Colon (tissue), 2 donors: ENCODE measurements around the gene FRMPD4.
A peak's percentile ranks its signal among the peaks of the same experiment; 100 is the strongest.

Experiments used
- FAIRE-seq: peaks from 2 replicates; lab custom pipeline; 2012; peaks lifted over from hg19 to GRCh38; lab: Jason Lieb, UNC
- donor health status: control.
- donor health status: control.

FRMPD4 gene

DNA sequence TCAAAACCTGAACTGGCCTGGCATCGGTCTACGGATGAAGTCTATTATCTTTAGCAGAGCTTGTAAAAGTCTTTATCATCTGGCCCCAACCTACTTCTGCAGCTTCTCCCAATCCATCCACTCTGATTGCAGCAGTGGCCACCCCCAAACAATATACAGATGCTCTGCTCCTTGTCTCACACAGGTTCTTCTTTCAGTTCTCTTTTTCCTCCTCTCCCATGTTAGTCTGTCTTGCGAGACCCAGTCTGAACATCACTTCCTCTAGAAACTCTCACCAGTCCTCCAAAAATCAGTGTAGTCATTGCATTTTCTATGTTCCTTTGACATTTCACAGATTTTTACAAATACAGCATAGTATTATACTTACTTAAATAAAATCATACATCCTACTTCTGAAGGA, 163.0 kb downstream of the FRMPD4 start:
- FAIRE-seq: no peak

DNA sequence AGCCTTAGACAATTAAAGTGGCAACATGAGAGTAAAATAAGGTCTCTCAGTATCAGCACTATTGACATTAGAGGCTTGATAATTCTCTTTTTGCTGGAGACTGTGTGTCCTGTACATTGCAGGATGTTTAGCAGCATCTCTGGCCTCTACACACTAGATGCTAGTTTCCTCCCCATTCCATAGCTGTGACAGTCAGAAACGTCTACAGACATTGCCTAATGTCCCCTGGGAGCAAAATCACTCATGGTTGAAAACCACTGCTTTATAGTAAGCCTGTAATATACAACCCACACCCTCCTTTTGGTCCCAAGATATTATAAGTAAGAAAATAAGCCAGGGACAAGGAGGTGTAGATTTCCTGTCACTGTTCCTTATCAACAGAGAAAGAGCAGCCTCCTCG, 166.0 kb downstream of the FRMPD4 start:
- FAIRE-seq: no peak

- no peak for FAIRE-seq
These were observed 169.7 kb downstream of the FRMPD4 start for GRCh38 chrX:12307961-12308360.

DNA sequence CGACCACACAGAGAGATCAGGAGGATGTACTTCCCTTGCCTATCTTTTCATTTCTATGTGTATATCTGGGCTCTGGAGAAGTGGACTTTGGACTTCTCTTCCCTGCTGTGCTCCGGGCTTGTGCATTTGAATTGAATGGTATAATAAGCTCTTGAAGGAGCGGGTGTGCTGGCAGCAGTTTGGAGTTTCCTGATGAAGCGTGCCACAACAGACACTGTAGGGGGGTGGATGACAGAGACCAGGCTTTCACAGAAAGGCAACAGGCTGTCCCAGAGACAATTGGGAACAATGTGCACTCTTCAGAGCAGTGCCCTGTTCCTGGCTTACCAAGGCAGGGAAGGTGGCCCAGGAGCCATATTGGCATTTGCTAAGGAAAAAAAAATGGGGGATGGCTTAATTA, 170.1 kb downstream of the FRMPD4 start:
- no peak for FAIRE-seq

DNA sequence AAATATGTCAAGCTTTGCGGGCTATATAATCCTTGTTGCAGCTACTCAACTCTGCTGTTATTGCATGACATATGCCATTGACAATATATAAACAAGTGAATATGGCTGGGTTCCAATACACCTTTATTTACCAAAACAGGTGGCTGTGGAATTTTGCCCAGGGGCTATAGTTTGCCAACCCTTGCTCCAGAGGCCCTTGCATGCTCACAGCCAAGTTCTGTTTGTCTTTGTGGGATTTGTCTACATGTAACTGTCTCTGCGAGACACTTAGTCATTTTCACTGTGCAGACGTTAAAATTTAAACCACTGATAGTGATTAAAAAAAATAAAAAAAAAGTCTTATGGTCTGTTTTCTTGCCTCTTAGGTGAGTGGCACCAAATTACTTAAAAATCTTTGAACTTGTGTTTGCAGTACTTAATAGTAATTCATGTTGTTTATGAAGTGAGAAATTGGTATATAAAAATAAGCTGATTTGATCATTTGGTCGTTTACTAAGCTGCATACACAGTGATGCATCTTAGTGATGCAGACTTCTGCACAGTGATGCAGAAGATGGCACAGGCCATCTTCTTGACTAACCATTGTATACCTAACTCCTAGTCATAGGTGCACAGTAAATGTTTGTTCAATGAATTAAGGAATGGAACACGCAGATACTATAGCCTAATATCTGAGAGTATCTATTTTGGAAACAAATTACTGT, 170.9 kb downstream of the FRMPD4 start:
- FAIRE-seq: no peak

DNA sequence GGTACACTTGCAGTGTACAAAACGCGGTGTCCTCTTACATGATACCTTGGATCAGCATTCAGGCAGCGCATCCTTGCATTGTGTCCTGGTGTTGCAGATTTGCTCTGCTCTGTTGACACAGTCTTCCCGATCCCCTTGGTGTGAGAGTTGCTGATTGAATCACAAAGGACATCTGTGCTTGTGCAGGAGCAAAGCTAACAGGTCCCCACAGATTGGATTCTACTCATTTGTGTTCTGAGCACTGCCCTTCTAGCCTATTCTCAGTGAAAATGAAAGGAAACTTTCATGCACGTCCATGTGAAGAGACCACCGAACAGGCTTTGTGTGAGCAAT, 171.4 kb downstream of the FRMPD4 start:
- no peak for FAIRE-seq

DNA sequence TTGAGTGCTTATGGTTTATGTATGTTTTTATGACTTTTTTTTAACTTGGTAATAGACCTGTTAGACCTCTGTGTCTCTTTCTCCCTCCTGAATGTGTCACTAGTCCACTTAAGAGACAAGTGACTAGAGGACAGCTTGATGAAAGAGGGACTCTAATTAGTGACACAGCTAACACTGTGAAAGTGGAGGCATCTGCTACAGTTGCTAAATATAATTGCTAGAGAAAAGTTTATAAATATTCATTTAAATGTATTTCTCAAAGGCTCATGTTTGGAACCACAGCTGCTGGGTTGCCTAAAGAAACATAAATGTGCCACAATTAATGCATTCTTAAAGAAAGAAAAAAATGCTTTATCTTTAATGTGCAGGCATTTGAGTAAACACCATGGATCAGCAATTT, 176.4 kb downstream of the FRMPD4 start:
- no peak for FAIRE-seq

- no peak for FAIRE-seq
These were observed 177.3 kb downstream of the FRMPD4 start for GRCh38 chrX:12315526-12315925.

DNA sequence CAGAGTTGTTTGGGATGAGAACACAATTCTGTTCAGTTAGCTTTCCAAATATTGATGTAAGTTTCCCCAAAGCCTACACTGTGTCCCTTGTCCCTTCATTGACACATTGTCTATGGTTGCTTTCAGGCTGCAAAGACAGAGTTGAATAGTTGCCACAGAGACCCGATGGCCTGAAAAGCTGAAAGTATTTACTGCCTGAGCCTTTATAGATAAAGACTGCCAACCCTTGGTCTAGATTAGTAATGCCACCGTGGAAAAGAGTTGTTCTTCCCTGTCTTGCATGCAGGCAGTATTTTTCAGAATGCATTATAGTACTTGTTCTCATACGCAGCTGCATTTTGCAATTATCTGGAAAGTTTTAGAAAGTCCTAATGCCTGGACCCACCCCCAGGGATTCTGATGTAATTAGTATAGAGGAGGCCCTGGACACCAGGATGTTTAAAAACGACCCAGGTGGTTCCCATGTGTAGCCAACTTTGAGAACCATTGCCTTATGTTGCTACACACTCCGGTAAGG, 180.8 kb downstream of the FRMPD4 start:
- no peak for FAIRE-seq

- FAIRE-seq: no peak
These were observed 181.7 kb downstream of the FRMPD4 start for GRCh38 chrX:12319992-12320391.

DNA sequence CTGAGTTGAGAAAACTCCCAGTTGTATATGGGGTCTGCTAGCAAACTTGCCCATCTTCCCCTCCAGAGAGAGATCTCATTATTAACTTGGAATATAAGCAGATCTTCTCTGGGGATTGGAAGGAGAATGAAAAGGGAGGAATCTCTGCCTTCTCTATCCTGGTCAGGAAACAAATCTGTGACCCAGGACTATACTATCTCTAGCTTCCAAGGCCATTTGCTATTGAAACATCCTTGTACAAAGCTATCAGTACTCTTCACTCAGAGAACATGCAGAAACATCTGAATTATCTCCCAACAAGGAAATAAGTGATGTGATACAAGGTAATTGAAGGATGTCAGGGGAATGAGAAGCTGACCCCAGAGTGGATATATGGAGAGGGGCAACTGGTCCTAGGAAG, 183.8 kb downstream of the FRMPD4 start:
- no peak for FAIRE-seq

- FAIRE-seq: no peak
These were observed 186.9 kb downstream of the FRMPD4 start for GRCh38 chrX:12325171-12325570.

DNA sequence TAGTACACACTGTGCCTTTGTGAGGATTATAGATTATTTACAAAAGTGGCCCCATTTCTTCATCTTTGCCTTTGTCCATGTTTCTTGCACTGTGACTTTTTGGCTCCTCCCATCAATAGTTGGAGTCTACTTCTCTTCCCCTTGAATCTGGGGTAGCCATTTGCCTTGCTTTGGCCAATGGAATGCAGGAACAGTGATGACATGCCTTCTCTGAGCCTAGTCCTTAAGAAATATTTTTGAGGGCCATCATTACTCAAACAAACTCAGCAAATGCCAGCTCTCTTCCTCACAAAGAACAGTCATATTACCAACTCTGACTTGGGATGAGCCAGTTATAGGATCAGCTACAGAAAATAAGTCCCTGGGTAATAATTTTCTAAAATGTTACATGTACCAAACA, 189.6 kb downstream of the FRMPD4 start:
- no peak for FAIRE-seq

DNA sequence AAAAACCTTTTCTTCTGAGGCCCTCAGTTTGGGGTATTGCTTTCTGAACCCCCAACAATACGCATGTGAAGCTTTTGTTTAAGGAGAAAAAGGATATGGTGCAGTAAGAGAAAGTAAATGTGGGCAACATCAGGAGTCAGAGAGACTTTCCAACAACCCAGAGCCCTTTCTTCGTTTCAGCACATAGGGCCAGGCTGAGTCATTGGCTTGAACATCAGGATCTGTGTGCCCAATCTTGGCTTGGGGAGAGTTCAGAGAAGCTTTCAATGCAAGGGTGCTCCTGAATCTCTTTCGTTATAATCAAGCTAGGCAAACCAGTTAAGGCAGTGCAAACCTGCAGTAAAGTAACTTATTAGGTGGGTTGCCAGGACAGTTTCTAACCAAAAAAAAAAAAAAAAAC, 191.2 kb downstream of the FRMPD4 start:
- no peak for FAIRE-seq

DNA sequence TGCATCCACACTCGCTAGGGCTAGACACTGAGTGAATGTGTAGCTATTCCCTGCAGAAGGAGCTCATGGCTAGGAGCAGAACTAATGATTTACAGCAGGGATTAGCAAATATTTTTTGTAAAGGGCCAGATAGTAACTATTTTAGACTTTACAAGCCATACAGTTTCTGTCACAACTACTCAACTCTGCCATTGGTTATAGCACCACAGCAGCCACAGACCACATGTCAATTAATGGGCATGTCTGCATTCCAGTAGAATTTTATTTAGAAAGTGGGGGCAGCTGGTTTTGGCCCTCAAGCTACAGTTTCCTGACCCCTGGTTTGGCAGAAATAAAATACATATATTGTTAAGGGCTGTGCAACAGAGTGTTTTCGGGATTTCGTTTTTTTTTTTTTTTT, 192.6 kb downstream of the FRMPD4 start:
- no peak for FAIRE-seq

DNA sequence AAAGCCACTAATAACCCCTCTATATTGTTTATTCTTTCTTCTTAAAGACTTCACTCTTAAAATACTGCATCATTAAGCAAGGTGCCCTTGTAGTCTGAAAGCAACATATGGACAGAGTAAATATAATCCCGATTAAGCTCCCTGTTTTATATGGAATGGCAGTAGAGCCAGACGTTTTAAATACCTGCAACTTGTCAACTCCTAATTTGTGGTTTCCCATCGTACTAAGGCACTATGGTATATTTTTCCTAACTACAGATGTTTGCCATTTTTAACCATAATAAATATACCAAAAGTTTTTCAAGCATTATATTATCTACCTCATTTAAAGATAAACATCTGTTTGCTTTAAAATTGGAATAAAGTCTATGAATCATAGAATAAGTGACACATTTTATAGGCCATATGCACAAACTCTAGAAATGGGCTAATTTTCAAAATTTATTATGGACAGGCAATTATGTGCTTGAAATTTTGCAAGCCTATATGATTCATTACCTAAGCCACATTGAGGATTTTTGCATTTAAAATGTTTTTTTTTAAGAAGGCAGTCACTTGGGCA, 194.6 kb downstream of the FRMPD4 start:
- FAIRE-seq: peak; percentile 55

GRCh38 chrX:12339921-12340320, 201.6 kb downstream of the FRMPD4 start:
- no peak for FAIRE-seq

- no peak for FAIRE-seq
These were observed 206.7 kb downstream of the FRMPD4 start for GRCh38 chrX:12344954-12345353.

DNA sequence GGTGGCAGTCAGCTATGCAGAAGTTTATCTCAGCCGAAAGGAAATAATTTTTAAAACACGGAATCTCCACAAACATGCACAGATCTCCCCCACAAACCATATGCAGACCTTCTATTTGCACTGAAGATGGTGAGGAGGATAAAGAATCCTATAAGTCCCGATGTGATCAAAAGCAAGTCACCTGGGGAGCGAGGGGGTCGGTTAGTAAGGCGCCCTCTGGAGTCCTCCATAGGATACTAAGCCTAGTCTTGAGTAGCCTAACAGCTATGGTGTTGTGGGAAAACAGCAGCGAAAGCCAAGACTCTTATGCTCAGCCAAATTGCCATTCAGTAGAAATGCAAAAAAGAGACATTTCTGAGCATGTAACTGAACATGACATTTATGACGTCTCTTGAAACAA, 210.9 kb downstream of the FRMPD4 start:
- no peak for FAIRE-seq

GRCh38 chrX:12352922-12353321, 214.6 kb downstream of the FRMPD4 start:
- FAIRE-seq: no peak

DNA sequence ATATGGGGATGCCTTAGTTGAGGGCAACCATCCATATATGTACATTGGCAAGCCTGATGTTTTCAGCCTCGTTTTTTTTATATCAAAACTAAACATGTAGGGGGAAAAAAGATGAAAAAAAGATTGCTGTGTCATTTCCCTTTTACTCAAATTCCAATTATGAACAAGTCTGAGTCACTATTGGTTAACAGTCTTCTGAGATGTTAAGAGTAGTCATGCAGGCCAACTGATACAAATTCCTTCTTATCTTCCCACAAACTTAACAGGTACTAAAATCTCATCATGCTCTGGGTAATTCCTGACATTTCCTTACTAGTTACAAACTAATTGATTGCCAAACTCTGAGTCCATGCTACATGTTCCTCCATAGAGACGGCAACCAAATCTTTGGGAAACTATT, 222.1 kb downstream of the FRMPD4 start:
- FAIRE-seq: no peak

- no peak for FAIRE-seq
These were observed 222.8 kb downstream of the FRMPD4 start for GRCh38 chrX:12360986-12361598.

DNA sequence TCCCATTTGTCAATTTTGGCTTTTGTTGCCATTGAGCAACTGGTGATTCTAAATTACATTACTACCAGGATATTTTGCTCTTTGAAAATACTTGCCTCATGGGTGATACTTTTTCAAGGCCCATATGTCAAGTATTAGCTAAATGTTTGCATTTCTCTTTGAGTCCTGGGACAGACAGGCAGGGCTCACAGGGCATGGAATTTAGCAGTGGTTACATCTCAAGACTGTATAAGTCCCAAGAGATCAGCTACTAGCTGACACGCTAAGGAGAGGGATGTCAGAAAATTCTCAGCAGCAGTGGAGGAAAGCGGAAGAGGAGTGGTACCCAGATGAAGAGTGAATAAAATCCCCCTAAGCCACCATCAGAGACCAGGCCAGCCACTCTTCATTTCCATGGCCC, 224.9 kb downstream of the FRMPD4 start:
- no peak for FAIRE-seq

DNA sequence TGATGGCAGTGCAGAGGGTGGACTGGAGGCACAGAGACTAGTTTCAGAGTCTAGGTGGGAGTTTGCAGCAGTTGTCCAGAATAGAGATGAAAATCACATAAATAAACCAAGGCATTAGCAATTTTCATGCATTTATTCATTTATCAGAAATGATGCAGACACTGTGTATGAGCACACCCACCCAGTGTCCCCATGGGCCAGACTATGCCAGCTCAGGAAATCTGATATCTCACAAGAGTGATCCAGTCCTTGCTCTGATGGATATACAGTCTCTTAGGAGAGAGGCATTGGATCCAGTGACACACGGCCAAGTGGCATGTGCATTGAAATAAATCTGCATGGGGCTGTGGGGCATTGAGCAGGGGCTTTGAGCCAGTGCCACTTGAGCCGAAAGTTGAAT, 228.2 kb downstream of the FRMPD4 start:
- FAIRE-seq: no peak
